Activated CD4-positive, alpha-beta memory T cell treated with anti-CD3 and anti-CD28 coated beads for 36 hours (primary cell): Measurements from ENCODE around the gene USP22. TPM values are rescaled to one million over a fixed set of nuclear protein-coding genes. Genes with fewer than 3 reads are reported as not detected.

Experiments used
- CTCF ChIA-PET: fragments of 350-600 bp; sonication (Branson Sonifier 250); formaldehyde crosslinking; loops from one replicate; lab custom pipeline; 2021; ENCODE audit warnings: antibody characterized with exemption, inconsistent platforms; lab: Charles Lee
- POLR2A ChIA-PET: fragments of 350-600 bp; sonication (Branson Sonifier 250); formaldehyde crosslinking; loops from one replicate; lab custom pipeline; 2021; ENCODE audit warnings: antibody characterized with exemption; lab: Charles Lee
- DNase-seq: peaks from one replicate; pipeline ENCODE4 v3.0.0-alpha.2; 2020
- H3K27ac Mint-ChIP-seq: one replicate; pipeline ENCODE4 v1.8.0; 2021; ENCODE audit warnings: mixed read lengths
- H3K27me3 Mint-ChIP-seq: one replicate; pipeline ENCODE4 v1.8.0; 2021; ENCODE audit warnings: mixed read lengths
- H3K36me3 Mint-ChIP-seq: one replicate; pipeline ENCODE4 v1.8.0; 2021; ENCODE audit warnings: mixed read lengths
- H3K4me1 Mint-ChIP-seq: one replicate; pipeline ENCODE4 v1.8.0; 2021; ENCODE audit warnings: low read depth, mixed read lengths
- H3K4me3 Mint-ChIP-seq: one replicate; pipeline ENCODE4 v1.8.0; 2021; ENCODE audit warnings: mild to moderate bottlenecking, mixed read lengths
- H3K9me3 Mint-ChIP-seq: one replicate; pipeline ENCODE4 v1.8.0; 2021; ENCODE audit warnings: mixed read lengths
- intact Hi-C: fragments of 100-400 bp; cut with micrococcal nuclease; formaldehyde crosslinking; loops from one replicate; pipeline ENCODE4 v1.15.1; 2023
- total RNA-seq, 2 experiments: library from RNA; stranded (reverse); gene quantifications; one replicate each; pipeline ENCODE4 v1.2.3, GENCODE V29; 2021

The USP22 gene
- total RNA-seq, 2 experiments from 2014 or later: 120 to 124 TPM

GRCh38 chr17:21030375-21030774 lies 12.4 kb downstream of the USP22 start:
- DNase-seq: no peak
- H3K36me3 Mint-ChIP-seq: peaks cover 26% of the 10 kb centered on the region
- intact Hi-C loops: no loop called here
- no peaks in the 10 kb centered on the region for H3K9me3 Mint-ChIP-seq
- no peaks in the 10 kb centered on the region for H3K27me3 Mint-ChIP-seq
- ChIA-PET CTCF (no interaction called here), POLR2A (no interaction called here)
- H3K27ac Mint-ChIP-seq: peak overlapping the region; percentile 44
- no peak overlapping the region for H3K4me3 Mint-ChIP-seq
- H3K4me1 Mint-ChIP-seq: peaks cover 67% of the 10 kb centered on the region

GRCh38 chr17:21029515-21029914 lies 13.3 kb downstream of the USP22 start:
- Mint-ChIP-seq H3K9me3 (no peaks in the 10 kb centered on the region), H3K4me3 (no peak overlapping the region), H3K36me3 (peaks cover 30% of the 10 kb centered on the region), H3K27ac (peak overlapping the region; percentile 78), H3K4me1 (peaks cover 67% of the 10 kb centered on the region), H3K27me3 (no peaks in the 10 kb centered on the region)
- intact Hi-C loops: loop anchor here (1.0 kb wide), 1 partner anchor 12 kb away; no protein-coding TSS in a partner anchor
- DNase-seq: no peak
- ChIA-PET POLR2A (no interaction called here), CTCF (no interaction called here)

- CTCF ChIA-PET: interaction anchor here (1.6 kb wide), 1 partner anchor 14 kb away, joined by 8 read pairs; the partner anchor contains the start of gene USP22
- peak overlapping the region; percentile 78 for H3K27ac Mint-ChIP-seq
- no peak overlapping the region for H3K4me3 Mint-ChIP-seq
- intact Hi-C loops: loop anchor here (1.0 kb wide), 1 partner anchor 12 kb away; no protein-coding TSS in a partner anchor
- peaks cover 33% of the 10 kb centered on the region for H3K36me3 Mint-ChIP-seq
- peak; percentile 70 for DNase-seq
- peaks cover 67% of the 10 kb centered on the region for H3K4me1 Mint-ChIP-seq
- POLR2A ChIA-PET: interaction anchor here (0.6 kb wide), 1 partner anchor 14 kb away, joined by 3 read pairs; the partner anchor contains the start of gene USP22
- no peaks in the 10 kb centered on the region for H3K27me3 Mint-ChIP-seq
- no peaks in the 10 kb centered on the region for H3K9me3 Mint-ChIP-seq
Measured at GRCh38 chr17:21029036-21029435, 13.8 kb downstream of the USP22 start.

DNA sequence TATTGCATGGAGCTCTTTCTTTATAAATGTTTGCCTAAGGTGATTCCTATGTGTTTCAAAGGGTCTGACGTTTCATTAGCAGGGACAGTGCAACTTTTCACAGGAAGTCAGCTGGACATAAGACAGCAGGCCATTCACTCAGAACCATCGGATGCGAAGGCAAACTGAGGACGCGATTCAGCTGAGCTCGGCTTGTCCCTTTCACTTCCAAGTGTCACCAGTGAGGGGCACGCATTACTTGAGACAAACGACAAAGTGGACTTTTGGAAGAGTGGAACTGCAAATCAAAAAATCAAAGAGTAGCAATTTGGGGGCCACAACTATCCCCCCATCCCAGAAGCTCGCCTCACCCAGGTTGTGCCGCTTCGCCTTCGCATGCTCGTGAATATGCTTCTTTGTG lies 14.6 kb downstream of the USP22 start:
- no peaks in the 10 kb centered on the region for H3K9me3 Mint-ChIP-seq
- DNase-seq: no peak
- no peak overlapping the region for H3K4me3 Mint-ChIP-seq
- H3K4me1 Mint-ChIP-seq: peaks cover 64% of the 10 kb centered on the region
- H3K27ac Mint-ChIP-seq: peak overlapping the region; percentile 78
- intact Hi-C loops: no loop called here
- no peaks in the 10 kb centered on the region for H3K27me3 Mint-ChIP-seq
- H3K36me3 Mint-ChIP-seq: peaks cover 35% of the 10 kb centered on the region
- POLR2A ChIA-PET: no interaction called here
- CTCF ChIA-PET: interaction anchor here (1.6 kb wide), 1 partner anchor 15 kb away, joined by 8 read pairs; the partner anchor contains the start of gene USP22

DNA sequence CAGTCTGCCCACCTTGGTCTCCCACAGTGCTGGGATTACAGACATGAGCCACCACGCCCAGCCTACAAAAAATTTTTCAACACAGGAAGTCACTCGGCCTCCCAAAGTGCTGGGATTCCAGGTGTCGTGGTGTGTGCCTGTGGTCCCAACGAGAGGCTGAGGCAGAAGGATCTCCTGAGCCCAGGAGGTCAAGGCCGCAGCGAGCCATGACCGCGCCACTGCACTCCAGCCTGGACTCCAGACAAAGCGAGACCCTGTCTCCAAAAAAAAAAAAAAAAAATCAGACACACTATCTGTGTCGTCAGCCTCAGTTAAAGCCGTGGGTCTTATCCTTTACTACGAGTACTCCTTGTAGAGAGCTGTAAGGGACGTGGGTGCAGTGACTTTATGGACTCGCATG lies 15.8 kb downstream of the USP22 start:
- H3K4me3 Mint-ChIP-seq: no peak overlapping the region
- H3K9me3 Mint-ChIP-seq: no peaks in the 10 kb centered on the region
- H3K4me1 Mint-ChIP-seq: peaks cover 62% of the 10 kb centered on the region
- intact Hi-C loops: no loop called here
- no peaks in the 10 kb centered on the region for H3K27me3 Mint-ChIP-seq
- H3K27ac Mint-ChIP-seq: no peak overlapping the region
- peaks cover 40% of the 10 kb centered on the region for H3K36me3 Mint-ChIP-seq
- ChIA-PET POLR2A (no interaction called here), CTCF (interaction anchor here (1.3 kb wide), 1 partner anchor 72 kb away, joined by 3 read pairs; no protein-coding TSS in a partner anchor)
- no peak for DNase-seq

DNA sequence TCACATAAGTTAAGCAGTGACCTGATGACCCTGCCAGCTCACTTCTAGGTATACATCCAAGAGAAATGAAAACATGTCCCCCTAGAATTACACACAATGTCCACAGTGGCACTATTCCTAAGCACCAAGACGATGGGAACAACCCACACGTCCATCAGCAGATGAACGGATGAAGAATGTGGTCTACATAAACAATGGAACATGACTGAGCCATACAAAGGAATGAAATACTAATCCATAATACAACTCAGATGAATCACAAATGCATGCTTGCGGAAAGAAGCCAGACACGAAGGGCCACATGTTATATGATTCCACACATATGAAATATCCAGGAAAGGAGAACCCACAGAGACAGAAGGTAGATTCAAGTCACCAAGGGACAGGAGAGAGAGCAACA lies 17.4 kb downstream of the USP22 start:
- peaks cover 57% of the 10 kb centered on the region for H3K4me1 Mint-ChIP-seq
- peaks cover 47% of the 10 kb centered on the region for H3K36me3 Mint-ChIP-seq
- peak overlapping the region; percentile 71 for H3K27ac Mint-ChIP-seq
- H3K27me3 Mint-ChIP-seq: no peaks in the 10 kb centered on the region
- no peaks in the 10 kb centered on the region for H3K9me3 Mint-ChIP-seq
- no peak for DNase-seq
- POLR2A ChIA-PET: no interaction called here
- H3K4me3 Mint-ChIP-seq: no peak overlapping the region
- intact Hi-C loops: no loop called here
- CTCF ChIA-PET: interaction anchor here (1.1 to 1.7 kb wide), 3 partner anchors 18 to 74 kb away, joined by 3 to 5 read pairs (median 3); partner anchors contain the start of gene USP22

GRCh38 chr17:21024024-21024423 lies 18.8 kb downstream of the USP22 start:
- DNase-seq: no peak
- peaks cover 47% of the 10 kb centered on the region for H3K4me1 Mint-ChIP-seq
- no peaks in the 10 kb centered on the region for H3K9me3 Mint-ChIP-seq
- CTCF ChIA-PET: interaction anchor here (1.3 to 2.1 kb wide), 2 partner anchors 20 to 75 kb away, joined by 5 to 7 read pairs; partner anchors contain the start of gene USP22
- POLR2A ChIA-PET: interaction anchor here (0.9 kb wide), 1 partner anchor 17 kb away, joined by 3 read pairs; no protein-coding TSS in a partner anchor
- H3K27ac Mint-ChIP-seq: peak overlapping the region; percentile 61
- H3K36me3 Mint-ChIP-seq: peaks cover 58% of the 10 kb centered on the region
- H3K27me3 Mint-ChIP-seq: no peaks in the 10 kb centered on the region
- no peak overlapping the region for H3K4me3 Mint-ChIP-seq
- intact Hi-C loops: no loop called here

DNA sequence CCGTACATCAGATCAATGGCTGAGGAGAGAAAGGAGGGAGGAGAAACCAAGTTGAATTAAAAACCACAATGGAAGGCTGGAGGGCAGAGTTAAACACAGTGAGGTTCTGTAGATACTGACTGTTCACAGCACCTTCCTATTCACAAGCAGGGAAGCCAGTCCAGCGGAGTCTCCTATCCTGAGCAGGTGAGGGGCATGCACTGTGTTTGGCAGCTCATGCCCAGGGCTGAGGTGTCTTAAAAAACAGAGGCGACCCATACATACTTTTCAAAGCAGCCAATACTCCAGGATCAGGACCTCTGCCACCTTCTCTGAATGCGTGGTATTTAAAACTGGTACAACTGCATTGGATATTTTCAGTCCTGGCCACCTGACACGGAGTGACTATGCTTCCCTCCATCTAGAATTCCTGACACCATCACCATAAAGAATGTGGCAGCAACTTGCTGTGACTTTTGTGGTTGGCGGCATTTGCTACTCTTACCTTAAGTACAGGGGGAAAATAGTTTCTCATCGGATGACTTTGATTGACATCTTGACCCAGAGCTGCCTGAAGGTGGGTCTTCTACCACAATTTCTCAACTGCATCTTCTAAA lies 21.5 kb downstream of the USP22 start:
- H3K4me1 Mint-ChIP-seq: peaks cover 35% of the 10 kb centered on the region
- no peak overlapping the region for H3K27ac Mint-ChIP-seq
- no peaks in the 10 kb centered on the region for H3K9me3 Mint-ChIP-seq
- H3K4me3 Mint-ChIP-seq: no peak overlapping the region
- CTCF ChIA-PET: interaction anchor here (1.0 to 3.6 kb wide), 3 partner anchors 22 to 78 kb away, joined by 7 to 15 read pairs (median 10); partner anchors contain the start of gene USP22
- H3K36me3 Mint-ChIP-seq: peaks cover 71% of the 10 kb centered on the region
- DNase-seq: no peak
- POLR2A ChIA-PET: interaction anchor here (0.5 kb wide), 1 partner anchor 12 kb away, joined by 3 read pairs; no protein-coding TSS in a partner anchor
- H3K27me3 Mint-ChIP-seq: no peaks in the 10 kb centered on the region
- intact Hi-C loops: no loop called here

DNA sequence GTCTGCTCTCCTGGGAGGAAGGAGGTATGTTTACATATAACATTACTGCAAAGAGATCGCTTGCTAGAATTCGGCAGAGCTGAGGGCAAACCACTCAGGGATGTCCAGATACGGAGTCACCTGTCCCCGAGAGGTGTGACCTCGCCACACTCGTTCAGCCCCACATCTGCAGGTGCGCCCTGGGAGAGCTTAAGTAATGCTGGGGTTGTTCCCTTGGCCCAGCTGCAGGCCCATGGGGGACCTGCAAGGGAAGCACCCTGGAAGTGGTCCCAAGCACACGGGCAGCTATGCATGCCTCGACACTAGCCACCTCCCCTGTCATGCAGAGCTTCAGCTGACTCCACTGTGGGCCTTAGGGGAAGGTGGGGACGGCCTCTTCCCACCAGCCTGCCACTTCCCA lies 22.2 kb downstream of the USP22 start:
- intact Hi-C loops: no loop called here
- no peak for DNase-seq

DNA sequence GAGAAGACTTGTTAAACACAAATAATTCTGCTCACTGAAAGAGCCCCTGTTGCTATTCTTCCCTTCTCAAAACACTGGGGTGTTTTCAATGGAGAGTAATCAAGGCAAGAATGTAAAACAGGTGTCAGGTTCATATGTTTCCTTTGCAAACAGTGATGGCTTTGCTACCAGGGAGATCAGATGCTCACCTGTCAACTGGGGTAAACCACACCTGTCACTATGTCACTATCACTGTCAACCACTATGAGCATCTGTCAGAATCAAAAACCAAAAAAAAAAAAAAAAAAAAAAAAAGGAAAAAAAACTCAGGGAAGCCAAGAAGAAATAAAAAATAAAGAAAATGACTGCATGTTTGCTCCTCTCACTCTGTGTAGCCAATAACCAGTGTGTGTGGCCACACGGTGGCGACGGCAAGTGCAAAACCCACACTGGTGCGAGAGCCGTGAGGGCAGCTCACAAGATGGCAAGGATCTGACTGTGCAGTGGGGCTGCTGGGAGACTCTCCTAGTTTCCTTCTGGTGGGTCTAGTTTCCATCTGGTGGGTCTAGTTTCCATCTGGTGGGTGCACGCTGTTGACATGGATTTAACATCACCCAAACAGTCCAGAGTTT lies 22.7 kb downstream of the USP22 start:
- ChIA-PET CTCF (interaction anchor here (0.8 to 3.6 kb wide), 3 partner anchors 20 to 79 kb away, joined by 3 to 15 read pairs (median 10); partner anchors contain the start of gene USP22), POLR2A (no interaction called here)
- Mint-ChIP-seq H3K4me3 (no peak overlapping the region), H3K27ac (no peak overlapping the region), H3K27me3 (no peaks in the 10 kb centered on the region), H3K4me1 (peaks cover 32% of the 10 kb centered on the region), H3K9me3 (no peaks in the 10 kb centered on the region), H3K36me3 (peaks cover 71% of the 10 kb centered on the region)
- intact Hi-C loops: no loop called here
- peak; percentile 62 for DNase-seq

More for the DNA sequence above, 22.2 kb downstream of the USP22 start:
- ChIA-PET CTCF (interaction anchor here (0.8 to 3.6 kb wide), 3 partner anchors 19 to 79 kb away, joined by 3 to 15 read pairs (median 10); partner anchors contain the start of gene USP22), POLR2A (no interaction called here)
- peaks cover 72% of the 10 kb centered on the region for H3K36me3 Mint-ChIP-seq
- H3K27me3 Mint-ChIP-seq: no peaks in the 10 kb centered on the region
- H3K9me3 Mint-ChIP-seq: no peaks in the 10 kb centered on the region
- H3K4me1 Mint-ChIP-seq: peaks cover 37% of the 10 kb centered on the region
- no peak overlapping the region for H3K4me3 Mint-ChIP-seq
- no peak overlapping the region for H3K27ac Mint-ChIP-seq

DNA sequence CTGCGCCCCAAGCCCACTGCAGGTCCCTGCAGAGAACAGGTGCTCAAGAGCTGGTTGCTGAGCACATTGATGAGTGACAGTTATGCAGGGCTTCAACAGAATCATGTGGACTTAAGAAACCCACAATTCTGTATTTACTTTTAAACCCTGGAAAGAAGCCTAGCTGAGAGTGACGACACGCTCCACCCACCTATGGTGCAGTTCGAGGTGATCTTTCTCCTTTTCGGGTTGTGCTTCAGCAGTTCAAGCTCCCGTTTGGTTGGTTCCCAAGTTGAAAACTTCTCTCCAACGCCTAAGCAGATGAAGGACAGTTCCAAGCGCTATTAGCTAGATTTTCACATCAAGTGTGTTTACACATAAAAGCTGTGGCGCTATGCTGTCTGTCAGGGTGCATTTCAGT lies 23.9 kb downstream of the USP22 start:
- CTCF ChIA-PET: interaction anchor here (0.5 to 3.6 kb wide), 2 partner anchors 25 to 959 kb away, joined by 3 to 15 read pairs; partner anchors contain the start of gene USP22

GRCh38 chr17:21017861-21018260 lies 24.9 kb downstream of the USP22 start:
- Mint-ChIP-seq H3K27me3 (no peaks in the 10 kb centered on the region), H3K4me3 (no peak overlapping the region), H3K27ac (no peak overlapping the region), H3K4me1 (peaks cover 14% of the 10 kb centered on the region), H3K9me3 (no peaks in the 10 kb centered on the region), H3K36me3 (peaks cover 66% of the 10 kb centered on the region)
- POLR2A ChIA-PET: no interaction called here
- CTCF ChIA-PET: interaction anchor here (0.5 kb wide), 1 partner anchor 15 kb away, joined by 4 read pairs; no protein-coding TSS in a partner anchor
- no peak for DNase-seq
- intact Hi-C loops: no loop called here

More for the DNA sequence above, 23.9 kb downstream of the USP22 start:
- Mint-ChIP-seq H3K4me3 (no peak overlapping the region), H3K36me3 (peaks cover 64% of the 10 kb centered on the region), H3K4me1 (peaks cover 20% of the 10 kb centered on the region), H3K27ac (no peak overlapping the region), H3K27me3 (no peaks in the 10 kb centered on the region), H3K9me3 (no peaks in the 10 kb centered on the region)
- intact Hi-C loops: no loop called here
- POLR2A ChIA-PET: no interaction called here
- no peak for DNase-seq
